Ishikawa (cell line): Measurements from ENCODE around the gene SEC24D.

Source experiments
- CEBPB ChIP-seq: IDR thresholded peaks from 2 replicates; pipeline ENCODE4 v1.6.1; 2012
- CREB1 ChIP-seq: IDR thresholded peaks from 2 replicates; pipeline ENCODE4 v1.6.1; 2012; ENCODE audit warnings: low read depth
- EGR1 ChIP-seq: IDR thresholded peaks from 2 replicates; pipeline ENCODE4 v1.6.1; 2012
- EP300 ChIP-seq: IDR thresholded peaks from 2 replicates; pipeline ENCODE4 v1.6.1; 2012; ENCODE audit warnings: borderline replicate concordance
- FOXM1 ChIP-seq: IDR thresholded peaks from 2 replicates; pipeline ENCODE4 v1.6.1; 2012; ENCODE audit warnings: low read depth, borderline replicate concordance
- NFIC ChIP-seq: IDR thresholded peaks from 2 replicates; pipeline ENCODE4 v1.6.1; 2012
- RAD21 ChIP-seq: IDR thresholded peaks from 2 replicates; pipeline ENCODE4 v1.6.1; 2012; ENCODE audit warnings: low read depth
- TAF1 ChIP-seq: IDR thresholded peaks from 2 replicates; pipeline ENCODE4 v1.6.1; 2012; ENCODE audit warnings: low read depth, mild to moderate bottlenecking
- TEAD4 ChIP-seq: IDR thresholded peaks from 2 replicates; pipeline ENCODE4 v1.6.1; 2012
- YY1 ChIP-seq: IDR thresholded peaks from 2 replicates; pipeline ENCODE4 v1.6.1; 2012; ENCODE audit warnings: low read depth
- TF ChIP-seq, protein P1 (sequence below): IDR thresholded peaks from 2 replicates; pipeline ENCODE4 v1.6.1; 2012
- TF ChIP-seq, protein P2 (sequence below): IDR thresholded peaks from 2 replicates; pipeline ENCODE4 v1.6.1; 2012; ENCODE audit warnings: low read depth, mild to moderate bottlenecking

DNA sequence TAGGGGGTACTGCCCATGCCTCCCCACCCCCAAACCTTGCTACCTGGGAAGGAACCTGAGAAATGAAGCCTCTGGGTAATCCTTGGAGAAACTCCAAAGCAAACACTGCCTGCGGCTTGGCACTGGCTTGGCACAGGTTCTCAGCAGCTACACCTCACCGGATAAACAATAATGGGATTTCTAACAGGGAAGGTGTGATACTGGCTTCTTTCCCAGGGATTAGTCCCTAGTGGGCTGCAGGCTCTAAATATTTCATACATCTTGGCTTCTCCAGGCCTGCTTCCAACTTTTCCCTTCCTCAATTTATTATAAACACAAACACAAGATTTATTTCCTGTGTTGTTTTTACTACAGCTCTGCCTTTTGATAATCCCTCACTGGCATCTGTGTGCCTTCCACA, 12.5 kb downstream of the SEC24D start:
- TF ChIP-seq YY1: no peak
- peak; percentile 54; the same call in 1 of the 2 replicates for TF ChIP-seq EP300
- no peak for TF ChIP-seq CREB1
- TF ChIP-seq, protein P1, sequence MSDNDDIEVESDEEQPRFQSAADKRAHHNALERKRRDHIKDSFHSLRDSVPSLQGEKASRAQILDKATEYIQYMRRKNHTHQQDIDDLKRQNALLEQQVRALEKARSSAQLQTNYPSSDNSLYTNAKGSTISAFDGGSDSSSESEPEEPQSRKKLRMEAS: no peak
- no peak for TF ChIP-seq EGR1
- TF ChIP-seq CEBPB: no peak
- no peak for TF ChIP-seq FOXM1
- no peak for TF ChIP-seq RAD21
- no peak for TF ChIP-seq TAF1
- peak; percentile 50 for TF ChIP-seq TEAD4
- TF ChIP-seq, protein P2, sequence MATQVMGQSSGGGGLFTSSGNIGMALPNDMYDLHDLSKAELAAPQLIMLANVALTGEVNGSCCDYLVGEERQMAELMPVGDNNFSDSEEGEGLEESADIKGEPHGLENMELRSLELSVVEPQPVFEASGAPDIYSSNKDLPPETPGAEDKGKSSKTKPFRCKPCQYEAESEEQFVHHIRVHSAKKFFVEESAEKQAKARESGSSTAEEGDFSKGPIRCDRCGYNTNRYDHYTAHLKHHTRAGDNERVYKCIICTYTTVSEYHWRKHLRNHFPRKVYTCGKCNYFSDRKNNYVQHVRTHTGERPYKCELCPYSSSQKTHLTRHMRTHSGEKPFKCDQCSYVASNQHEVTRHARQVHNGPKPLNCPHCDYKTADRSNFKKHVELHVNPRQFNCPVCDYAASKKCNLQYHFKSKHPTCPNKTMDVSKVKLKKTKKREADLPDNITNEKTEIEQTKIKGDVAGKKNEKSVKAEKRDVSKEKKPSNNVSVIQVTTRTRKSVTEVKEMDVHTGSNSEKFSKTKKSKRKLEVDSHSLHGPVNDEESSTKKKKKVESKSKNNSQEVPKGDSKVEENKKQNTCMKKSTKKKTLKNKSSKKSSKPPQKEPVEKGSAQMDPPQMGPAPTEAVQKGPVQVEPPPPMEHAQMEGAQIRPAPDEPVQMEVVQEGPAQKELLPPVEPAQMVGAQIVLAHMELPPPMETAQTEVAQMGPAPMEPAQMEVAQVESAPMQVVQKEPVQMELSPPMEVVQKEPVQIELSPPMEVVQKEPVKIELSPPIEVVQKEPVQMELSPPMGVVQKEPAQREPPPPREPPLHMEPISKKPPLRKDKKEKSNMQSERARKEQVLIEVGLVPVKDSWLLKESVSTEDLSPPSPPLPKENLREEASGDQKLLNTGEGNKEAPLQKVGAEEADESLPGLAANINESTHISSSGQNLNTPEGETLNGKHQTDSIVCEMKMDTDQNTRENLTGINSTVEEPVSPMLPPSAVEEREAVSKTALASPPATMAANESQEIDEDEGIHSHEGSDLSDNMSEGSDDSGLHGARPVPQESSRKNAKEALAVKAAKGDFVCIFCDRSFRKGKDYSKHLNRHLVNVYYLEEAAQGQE: no peak
- peak; percentile 100 for TF ChIP-seq NFIC
